Activated CD8-positive, alpha-beta memory T cell treated with anti-CD3 and anti-CD28 coated beads, Interleukin-2, amount 10 ng/mL, durations not matched to agents 7 days and 5 days (primary cell): ENCODE results near the gene TAGLN. TPM values are rescaled to one million over a fixed set of nuclear protein-coding genes. Genes with fewer than 3 reads are reported as not detected.

Source experiments
- ATAC-seq: fragments of 150-1000 bp; cut with Tn5 transposase; one replicate; pipeline ENCODE4 v1.10.0; 2021; ENCODE audit warnings: moderate library complexity
- CTCF ChIA-PET: fragments of 350-600 bp; sonication (Branson Sonifier 250); formaldehyde crosslinking; loops from one replicate; lab custom pipeline; 2021; ENCODE audit warnings: antibody characterized with exemption; lab: Charles Lee
- DNase-seq: peaks from one replicate; pipeline ENCODE4 v3.0.0-alpha.2; 2020
- H3K27ac Mint-ChIP-seq: one replicate; pipeline ENCODE4 v1.8.0; 2021; ENCODE audit warnings: mild to moderate bottlenecking, mixed read lengths
- H3K27me3 Mint-ChIP-seq: one replicate; pipeline ENCODE4 v1.8.0; 2021; ENCODE audit warnings: mixed read lengths
- H3K36me3 Mint-ChIP-seq: one replicate; pipeline ENCODE4 v1.8.0; 2021; ENCODE audit warnings: mild to moderate bottlenecking, mixed read lengths
- H3K4me1 Mint-ChIP-seq: one replicate; pipeline ENCODE4 v1.8.0; 2021; ENCODE audit warnings: mixed read lengths
- H3K4me3 Mint-ChIP-seq: one replicate; pipeline ENCODE4 v1.8.0; 2021; ENCODE audit warnings: mild to moderate bottlenecking, moderate library complexity, mixed read lengths
- H3K9me3 Mint-ChIP-seq: one replicate; pipeline ENCODE4 v1.8.0; 2022; ENCODE audit warnings: low read depth, mixed read lengths
- total RNA-seq, 2 experiments: library from RNA; stranded (reverse); gene quantifications; one replicate each; pipeline ENCODE4 v1.2.3, GENCODE V29; 2021

TAGLN gene
- total RNA-seq, result 1 to 10 TPM; 2.3 to 2.7 TPM

DNA sequence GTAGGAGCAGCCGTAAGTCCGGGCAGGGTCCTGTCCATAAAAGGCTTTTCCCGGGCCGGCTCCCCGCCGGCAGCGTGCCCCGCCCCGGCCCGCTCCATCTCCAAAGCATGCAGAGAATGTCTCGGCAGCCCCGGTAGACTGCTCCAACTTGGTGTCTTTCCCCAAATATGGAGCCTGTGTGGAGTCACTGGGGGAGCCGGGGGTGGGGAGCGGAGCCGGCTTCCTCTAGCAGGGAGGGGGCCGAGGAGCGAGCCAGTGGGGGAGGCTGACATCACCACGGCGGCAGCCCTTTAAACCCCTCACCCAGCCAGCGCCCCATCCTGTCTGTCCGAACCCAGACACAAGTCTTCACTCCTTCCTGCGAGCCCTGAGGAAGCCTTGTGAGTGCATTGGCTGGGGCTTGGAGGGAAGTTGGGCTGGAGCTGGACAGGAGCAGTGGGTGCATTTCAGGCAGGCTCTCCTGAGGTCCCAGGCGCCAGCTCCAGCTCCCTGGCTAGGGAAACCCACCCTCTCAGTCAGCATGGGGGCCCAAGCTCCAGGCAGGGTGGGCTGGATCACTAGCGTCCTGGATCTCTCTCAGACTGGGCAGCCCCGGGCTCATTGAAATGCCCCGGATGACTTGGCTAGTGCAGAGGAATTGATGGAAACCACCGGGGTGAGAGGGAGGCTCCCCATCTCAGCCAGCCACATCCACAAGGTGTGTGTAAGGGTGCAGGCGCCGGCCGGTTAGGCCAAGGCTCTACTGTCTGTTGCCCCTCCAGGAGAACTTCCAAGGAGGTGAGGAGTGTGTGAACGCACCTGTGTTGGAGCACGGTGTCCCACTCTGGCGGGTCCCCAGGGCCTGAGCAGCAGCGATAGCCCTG lies at the start of gene TAGLN:
TAGLN (plus strand) TSS at position 318 of the 863 bp plus-strand sequence. CDS start 3,644 bp downstream, outside the sequence.
- no peaks in the 10 kb centered on the region for H3K4me1 Mint-ChIP-seq
- DNase-seq (no peak), ATAC-seq (no peak)
- no peaks in the 10 kb centered on the region for H3K27me3 Mint-ChIP-seq
- no peak within 1 kb of the TSS for H3K27ac Mint-ChIP-seq
- no peak within 1 kb of the TSS for H3K4me3 Mint-ChIP-seq
- H3K36me3 Mint-ChIP-seq, result no peaks in the 10 kb centered on the region
- H3K9me3 Mint-ChIP-seq, result no peaks in the 10 kb centered on the region
- CTCF ChIA-PET, result interaction anchor here (0.7 to 1.1 kb wide), 2 partner anchors 19 to 26 kb away, joined by 3 read pairs; no protein-coding TSS in a partner anchor

DNA sequence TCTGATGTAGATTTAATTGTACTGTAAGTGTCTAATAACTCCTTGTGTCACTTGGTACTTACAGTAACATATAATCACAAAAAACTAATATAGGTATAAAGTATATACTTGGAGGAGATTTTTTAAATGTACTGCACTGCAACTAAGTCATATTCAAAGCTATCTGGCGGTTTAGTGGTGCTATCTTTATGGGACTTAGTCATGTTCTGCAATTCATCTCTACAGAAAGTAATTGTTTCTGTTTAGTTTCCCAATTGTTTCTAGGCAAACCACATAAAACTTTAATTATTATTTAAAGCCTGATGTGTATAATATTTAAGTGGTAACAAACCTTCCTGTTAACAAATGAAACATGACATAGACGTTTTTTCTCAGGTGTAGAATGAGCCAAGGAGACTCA lies 47.1 kb upstream of the TAGLN start:
- Mint-ChIP-seq H3K9me3 (no peaks in the 10 kb centered on the region), H3K4me1 (peaks cover 25% of the 10 kb centered on the region), H3K27me3 (no peaks in the 10 kb centered on the region), H3K36me3 (peaks cover 41% of the 10 kb centered on the region), H3K4me3 (no peak overlapping the region), H3K27ac (no peak overlapping the region)
- ATAC-seq, result no peak
- no peak for DNase-seq
- CTCF ChIA-PET, result no interaction called here

DNA sequence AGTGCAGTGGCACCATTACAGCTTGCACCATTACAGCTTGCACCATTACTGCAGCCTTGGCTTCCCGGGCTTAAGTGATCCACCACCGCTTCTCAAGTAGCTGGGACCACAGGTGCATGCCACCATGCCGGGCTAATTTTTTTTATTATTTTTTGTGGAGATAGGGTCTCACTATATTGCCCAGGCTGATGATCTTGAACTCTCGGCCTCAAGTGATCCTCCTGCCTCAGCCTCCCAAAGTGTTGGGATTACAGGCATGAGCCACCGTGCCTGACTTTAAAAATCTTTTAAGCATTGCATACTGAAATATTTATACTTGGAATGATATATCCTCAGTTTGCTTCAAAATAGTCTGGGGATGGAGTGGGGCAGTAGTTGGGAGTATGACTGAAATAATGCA lies 44.7 kb upstream of the TAGLN start:
- H3K9me3 Mint-ChIP-seq, result no peaks in the 10 kb centered on the region
- ATAC-seq (no peak), DNase-seq (no peak)
- CTCF ChIA-PET, result interaction anchor here (0.6 kb wide), 1 partner anchor 15 kb away, joined by 3 read pairs; no protein-coding TSS in a partner anchor
- H3K27ac Mint-ChIP-seq, result no peak overlapping the region
- H3K4me1 Mint-ChIP-seq, result peaks cover 21% of the 10 kb centered on the region
- no peak overlapping the region for H3K4me3 Mint-ChIP-seq
- peaks cover 40% of the 10 kb centered on the region for H3K36me3 Mint-ChIP-seq
- no peaks in the 10 kb centered on the region for H3K27me3 Mint-ChIP-seq

- Mint-ChIP-seq H3K9me3 (no peaks in the 10 kb centered on the region), H3K27ac (no peak overlapping the region), H3K4me3 (no peak overlapping the region), H3K36me3 (peaks cover 42% of the 10 kb centered on the region), H3K4me1 (peaks cover 16% of the 10 kb centered on the region), H3K27me3 (no peaks in the 10 kb centered on the region)
- CTCF ChIA-PET, result interaction anchor here (1.0 to 2.2 kb wide), 2 partner anchors 13 to 68 kb away, joined by 3 to 9 read pairs; no protein-coding TSS in a partner anchor
- no peak for DNase-seq
- ATAC-seq, result no peak
Measured at GRCh38 chr11:117157507-117157906, 41.7 kb upstream of the TAGLN start.

GRCh38 chr11:117159892-117160291 lies 39.3 kb upstream of the TAGLN start:
- no peak for ATAC-seq
- Mint-ChIP-seq H3K4me3 (no peak overlapping the region), H3K9me3 (no peaks in the 10 kb centered on the region), H3K36me3 (peaks cover 46% of the 10 kb centered on the region), H3K27me3 (no peaks in the 10 kb centered on the region), H3K4me1 (peaks cover 12% of the 10 kb centered on the region), H3K27ac (no peak overlapping the region)
- no peak for DNase-seq
- CTCF ChIA-PET, result interaction anchor here (1.5 kb wide), 2 partner anchors 15 to 16 kb away, joined by 3 read pairs; partner anchors contain the start of gene PAFAH1B2

DNA sequence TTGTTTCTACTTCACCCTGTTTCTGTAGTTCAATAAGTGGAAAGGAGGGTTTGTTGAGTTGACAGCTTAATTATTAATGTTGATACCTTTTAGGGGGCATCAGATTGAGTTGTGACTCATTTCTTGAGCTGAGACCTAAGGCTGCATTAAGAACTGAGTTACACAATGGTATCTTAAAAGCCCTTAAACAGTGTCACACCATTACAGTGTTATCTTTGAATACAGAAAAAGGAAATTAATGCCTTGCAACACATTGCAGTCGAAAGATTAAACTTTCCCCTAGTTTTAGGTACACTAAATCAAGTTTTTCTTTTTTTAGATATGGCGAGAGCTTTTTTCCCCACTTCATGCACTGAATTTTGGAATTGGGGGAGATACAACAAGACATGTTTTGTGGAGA lies 38.3 kb upstream of the TAGLN start:
- Mint-ChIP-seq H3K27ac (peak overlapping the region; percentile 67), H3K4me1 (peaks cover 15% of the 10 kb centered on the region), H3K36me3 (peaks cover 48% of the 10 kb centered on the region), H3K27me3 (no peaks in the 10 kb centered on the region), H3K9me3 (no peaks in the 10 kb centered on the region), H3K4me3 (no peak overlapping the region)
- DNase-seq (no peak), ATAC-seq (no peak)
- CTCF ChIA-PET, result interaction anchor here (1.1 to 1.5 kb wide), 4 partner anchors 9 to 20 kb away, joined by 3 to 7 read pairs (median 4); partner anchors contain the start of gene PAFAH1B2

GRCh38 chr11:117166491-117166890 lies 32.7 kb upstream of the TAGLN start:
- CTCF ChIA-PET, result interaction anchor here (1.1 to 1.7 kb wide), 3 partner anchors 12 to 61 kb away, joined by 3 to 6 read pairs (median 5); partner anchors contain the start of gene SIDT2
- H3K36me3 Mint-ChIP-seq, result peaks cover 50% of the 10 kb centered on the region
- ATAC-seq, result no peak

GRCh38 chr11:117169736-117170135 lies 29.4 kb upstream of the TAGLN start:
- Mint-ChIP-seq H3K27ac (no peak overlapping the region), H3K4me3 (no peak overlapping the region), H3K36me3 (peaks cover 34% of the 10 kb centered on the region), H3K27me3 (no peaks in the 10 kb centered on the region), H3K4me1 (peaks cover 6% of the 10 kb centered on the region), H3K9me3 (no peaks in the 10 kb centered on the region)
- CTCF ChIA-PET, result interaction anchor here (0.6 to 1.5 kb wide), 5 partner anchors 9 to 61 kb away, joined by 3 to 5 read pairs (median 3); partner anchors contain the start of gene SIDT2
- ATAC-seq, result no peak
- DNase-seq, result no peak

More at GRCh38 chr11:117166491-117166890, 32.7 kb upstream of the TAGLN start:
- Mint-ChIP-seq H3K27me3 (no peaks in the 10 kb centered on the region), H3K9me3 (no peaks in the 10 kb centered on the region), H3K27ac (no peak overlapping the region), H3K4me1 (peaks cover 2% of the 10 kb centered on the region), H3K4me3 (no peak overlapping the region)
- no peak for DNase-seq

- Mint-ChIP-seq H3K36me3 (peaks cover 31% of the 10 kb centered on the region), H3K4me1 (peaks cover 6% of the 10 kb centered on the region), H3K9me3 (no peaks in the 10 kb centered on the region), H3K27ac (no peak overlapping the region), H3K4me3 (no peak overlapping the region), H3K27me3 (no peaks in the 10 kb centered on the region)
- no peak for DNase-seq
- CTCF ChIA-PET, result interaction anchor here (0.6 to 1.5 kb wide), 4 partner anchors 8 to 60 kb away, joined by 3 to 5 read pairs (median 3); partner anchors contain the start of gene SIDT2
- no peak for ATAC-seq
Measured at GRCh38 chr11:117170210-117170609, 29.0 kb upstream of the TAGLN start.

DNA sequence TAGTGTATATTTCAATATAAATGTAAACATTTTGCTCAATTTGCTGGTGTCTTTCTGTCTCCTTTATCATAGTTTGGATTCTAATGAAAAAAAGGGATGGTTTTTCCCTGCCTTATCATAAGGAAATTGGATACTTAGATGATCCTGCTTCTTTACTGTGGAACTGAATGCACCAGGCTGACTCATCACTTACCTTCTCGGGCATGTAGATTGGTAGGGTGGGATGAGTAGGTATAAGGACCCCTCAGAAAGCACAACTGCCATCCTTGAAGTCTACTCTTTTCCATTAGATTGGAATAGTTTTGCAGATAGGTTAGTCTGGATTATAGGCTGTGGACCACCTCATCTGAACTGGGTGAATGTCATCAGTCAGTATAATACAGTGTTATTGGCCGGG lies 28.2 kb upstream of the TAGLN start:
- Mint-ChIP-seq H3K9me3 (no peaks in the 10 kb centered on the region), H3K27me3 (no peaks in the 10 kb centered on the region), H3K36me3 (peaks cover 25% of the 10 kb centered on the region), H3K4me1 (peaks cover 4% of the 10 kb centered on the region), H3K4me3 (no peak overlapping the region), H3K27ac (no peak overlapping the region)
- CTCF ChIA-PET, result interaction anchor here (1.5 to 3.1 kb wide), 3 partner anchors 7 to 60 kb away, joined by 3 to 13 read pairs (median 11); partner anchors contain the start of genes PCSK7 and SIDT2
- DNase-seq (no peak), ATAC-seq (no peak)

GRCh38 chr11:117171404-117172061 lies 27.6 kb upstream of the TAGLN start:
- Mint-ChIP-seq H3K4me3 (no peak overlapping the region), H3K4me1 (peaks cover 4% of the 10 kb centered on the region), H3K27ac (no peak overlapping the region), H3K9me3 (no peaks in the 10 kb centered on the region), H3K27me3 (no peaks in the 10 kb centered on the region), H3K36me3 (peaks cover 21% of the 10 kb centered on the region)
- DNase-seq, result no peak
- ATAC-seq, result no peak
- CTCF ChIA-PET, result interaction anchor here (1.1 to 3.1 kb wide), 4 partner anchors 10 to 59 kb away, joined by 3 to 13 read pairs (median 8); partner anchors contain the start of gene PCSK7

GRCh38 chr11:117172724-117173421 lies 26.3 kb upstream of the TAGLN start:
- H3K4me3 Mint-ChIP-seq, result no peak overlapping the region
- peak overlapping the region; percentile 24 for H3K27ac Mint-ChIP-seq
- CTCF ChIA-PET, result interaction anchor here (1.2 to 3.1 kb wide), 4 partner anchors 8 to 58 kb away, joined by 3 to 13 read pairs (median 8); partner anchors contain the start of gene PCSK7
- H3K4me1 Mint-ChIP-seq, result peaks cover 7% of the 10 kb centered on the region
- no peaks in the 10 kb centered on the region for H3K9me3 Mint-ChIP-seq
- DNase-seq (no peak), ATAC-seq (no peak)
- H3K36me3 Mint-ChIP-seq, result peaks cover 16% of the 10 kb centered on the region
- H3K27me3 Mint-ChIP-seq, result no peaks in the 10 kb centered on the region
